ENCODE results near the gene TINCR. TPM values are rescaled to one million over a fixed set of nuclear protein-coding genes. Genes with fewer than 3 reads are reported as not detected.

Gene TINCR
- total RNA-seq, 1 donor from 2014 or later, result 3.9 TPM

DNA sequence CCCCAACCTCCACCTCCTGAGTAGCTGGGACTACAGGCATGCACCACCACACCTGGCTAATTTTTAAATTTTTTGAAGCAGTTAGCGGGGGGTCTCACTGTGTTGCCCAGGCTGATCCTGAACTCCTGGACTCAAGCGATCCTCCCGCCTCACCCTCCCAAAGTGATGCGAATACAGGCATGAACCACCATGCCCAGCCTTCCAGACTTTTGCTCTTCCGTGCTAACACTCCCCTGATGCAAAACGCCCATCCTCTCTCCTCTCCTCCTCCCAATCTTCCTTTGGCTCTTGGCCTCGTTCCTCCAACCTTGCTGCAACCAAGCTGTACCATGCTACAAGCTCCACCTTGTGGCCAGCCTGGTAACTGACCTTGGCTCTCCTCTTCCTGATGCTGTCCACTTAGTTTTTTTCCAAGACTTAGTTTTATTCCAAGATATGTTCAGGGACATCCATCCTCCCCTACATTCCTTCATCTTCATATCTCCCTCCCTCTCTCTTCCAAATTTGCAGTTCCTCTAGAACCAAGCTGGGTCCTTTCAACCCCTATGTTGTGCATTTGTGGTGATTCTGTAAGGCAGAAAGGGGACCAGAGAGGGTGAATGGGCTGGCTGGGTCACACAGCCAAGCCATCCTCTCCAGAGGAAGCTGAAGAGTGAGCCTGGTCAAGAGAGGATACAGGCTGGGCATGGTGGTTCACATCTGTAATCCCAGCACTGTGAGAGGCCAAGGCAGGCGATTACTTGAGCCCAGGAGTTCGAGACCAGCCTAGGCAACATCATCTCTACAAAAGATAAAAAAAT lies 32.8 kb downstream of the TINCR start:
- no peaks in the 10 kb centered on the region for H3K36me3 ChIP-seq
- peaks cover 12% of the 10 kb centered on the region for H3K9me3 ChIP-seq
- no peak overlapping the region for H3K27ac ChIP-seq
- no peaks in the 10 kb centered on the region for H3K4me1 ChIP-seq
- DNase-seq (no peak), ATAC-seq (no peak)
- TF ChIP-seq, protein P1, sequence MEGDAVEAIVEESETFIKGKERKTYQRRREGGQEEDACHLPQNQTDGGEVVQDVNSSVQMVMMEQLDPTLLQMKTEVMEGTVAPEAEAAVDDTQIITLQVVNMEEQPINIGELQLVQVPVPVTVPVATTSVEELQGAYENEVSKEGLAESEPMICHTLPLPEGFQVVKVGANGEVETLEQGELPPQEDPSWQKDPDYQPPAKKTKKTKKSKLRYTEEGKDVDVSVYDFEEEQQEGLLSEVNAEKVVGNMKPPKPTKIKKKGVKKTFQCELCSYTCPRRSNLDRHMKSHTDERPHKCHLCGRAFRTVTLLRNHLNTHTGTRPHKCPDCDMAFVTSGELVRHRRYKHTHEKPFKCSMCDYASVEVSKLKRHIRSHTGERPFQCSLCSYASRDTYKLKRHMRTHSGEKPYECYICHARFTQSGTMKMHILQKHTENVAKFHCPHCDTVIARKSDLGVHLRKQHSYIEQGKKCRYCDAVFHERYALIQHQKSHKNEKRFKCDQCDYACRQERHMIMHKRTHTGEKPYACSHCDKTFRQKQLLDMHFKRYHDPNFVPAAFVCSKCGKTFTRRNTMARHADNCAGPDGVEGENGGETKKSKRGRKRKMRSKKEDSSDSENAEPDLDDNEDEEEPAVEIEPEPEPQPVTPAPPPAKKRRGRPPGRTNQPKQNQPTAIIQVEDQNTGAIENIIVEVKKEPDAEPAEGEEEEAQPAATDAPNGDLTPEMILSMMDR (IDR thresholded peaks at IDR 0.05), result peak; percentile 19
- intact Hi-C loops (cut with DNase I), result no loop called here
- H3K4me3 ChIP-seq, result no peak overlapping the region
- peaks cover 31% of the 10 kb centered on the region for H3K27me3 ChIP-seq (ENCODE audit: low read depth)

DNA sequence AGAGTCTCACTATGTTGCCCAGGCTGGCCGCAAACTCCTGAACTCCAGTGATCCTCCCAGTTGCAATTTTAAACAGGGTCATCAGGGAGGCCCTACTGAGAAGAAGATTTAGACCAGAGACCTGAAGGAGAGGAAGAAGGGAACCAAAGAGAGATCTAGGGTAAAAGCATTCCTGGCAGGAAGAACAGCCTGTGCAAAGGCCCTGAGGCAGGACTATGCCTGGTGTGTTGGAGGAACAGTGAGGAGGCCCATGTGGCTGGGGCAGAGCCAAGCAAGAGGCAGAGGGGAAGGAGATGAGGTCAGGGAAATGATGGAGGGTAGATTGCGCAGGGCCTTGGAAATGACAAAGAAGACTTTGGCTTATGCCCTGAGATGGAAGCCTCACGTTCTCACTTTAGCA lies 34.5 kb downstream of the TINCR start:
- Histone ChIP-seq H3K9me3 (peaks cover 12% of the 10 kb centered on the region), H3K4me1 (no peaks in the 10 kb centered on the region), H3K27me3 (ENCODE audit: low read depth) (peaks cover 21% of the 10 kb centered on the region), H3K4me3 (no peak overlapping the region), H3K36me3 (no peaks in the 10 kb centered on the region), H3K27ac (no peak overlapping the region)
- ATAC-seq, result no peak
- TF ChIP-seq, protein P1 (IDR thresholded peaks at IDR 0.05), result no peak
- DNase-seq, result no peak
- intact Hi-C loops (cut with DNase I), result no loop called here

DNA sequence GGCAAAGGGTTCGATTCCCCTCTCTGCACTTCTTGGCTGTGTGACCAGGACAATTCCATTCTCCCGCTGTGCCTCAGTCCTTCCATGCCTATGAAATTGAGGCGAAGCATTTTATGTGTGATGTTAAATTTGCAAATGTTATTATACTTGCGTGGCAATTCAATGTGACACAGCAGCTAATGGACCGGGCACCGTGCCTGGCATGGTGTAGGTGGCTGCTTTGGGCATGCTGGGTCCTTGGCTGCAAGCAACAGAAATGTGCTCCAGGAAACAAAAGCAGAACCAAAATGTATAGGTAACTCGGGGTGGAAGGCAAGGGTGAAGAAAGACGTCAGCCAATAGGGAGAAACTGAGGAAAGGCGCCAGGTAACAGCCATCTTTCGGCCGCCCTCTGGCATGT lies 37.1 kb downstream of the TINCR start:
- H3K27ac ChIP-seq, result no peak overlapping the region
- no peak overlapping the region for H3K4me3 ChIP-seq
- ATAC-seq (no peak), DNase-seq (no peak)
- intact Hi-C loops (cut with DNase I), result no loop called here
- TF ChIP-seq, protein P1 (IDR thresholded peaks at IDR 0.05), result no peak
- peaks cover 12% of the 10 kb centered on the region for H3K27me3 ChIP-seq (ENCODE audit: low read depth)
- peaks cover 12% of the 10 kb centered on the region for H3K9me3 ChIP-seq
- H3K36me3 ChIP-seq, result no peaks in the 10 kb centered on the region
- H3K4me1 ChIP-seq, result no peaks in the 10 kb centered on the region

DNA sequence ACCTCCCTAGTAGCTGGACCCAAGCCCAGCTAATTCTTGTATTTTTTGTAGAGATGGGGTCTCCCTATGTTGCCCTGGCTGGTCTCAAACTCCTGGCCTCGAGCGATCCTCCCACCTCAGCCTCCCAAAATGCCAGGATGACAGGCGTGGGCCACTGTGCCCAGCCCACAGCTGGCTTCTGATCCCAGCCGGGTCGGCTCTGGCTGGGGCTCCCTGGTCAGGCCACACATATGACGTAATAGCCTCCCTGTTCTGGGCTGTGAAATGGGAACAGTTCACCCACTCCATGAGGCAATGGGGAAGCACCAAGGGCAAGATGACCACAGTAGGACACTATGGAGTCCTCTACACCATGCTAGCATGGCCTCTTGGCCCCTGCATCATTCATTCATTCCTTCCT lies 41.1 kb downstream of the TINCR start:
- Histone ChIP-seq H3K27ac (no peak overlapping the region), H3K36me3 (no peaks in the 10 kb centered on the region), H3K27me3 (ENCODE audit: low read depth) (peaks cover 10% of the 10 kb centered on the region), H3K4me1 (no peaks in the 10 kb centered on the region), H3K4me3 (no peak overlapping the region), H3K9me3 (no peaks in the 10 kb centered on the region)
- TF ChIP-seq, protein P1 (IDR thresholded peaks at IDR 0.05), result no peak
- no peak for ATAC-seq
- no peak for DNase-seq
- intact Hi-C loops (cut with DNase I), result no loop called here

DNA sequence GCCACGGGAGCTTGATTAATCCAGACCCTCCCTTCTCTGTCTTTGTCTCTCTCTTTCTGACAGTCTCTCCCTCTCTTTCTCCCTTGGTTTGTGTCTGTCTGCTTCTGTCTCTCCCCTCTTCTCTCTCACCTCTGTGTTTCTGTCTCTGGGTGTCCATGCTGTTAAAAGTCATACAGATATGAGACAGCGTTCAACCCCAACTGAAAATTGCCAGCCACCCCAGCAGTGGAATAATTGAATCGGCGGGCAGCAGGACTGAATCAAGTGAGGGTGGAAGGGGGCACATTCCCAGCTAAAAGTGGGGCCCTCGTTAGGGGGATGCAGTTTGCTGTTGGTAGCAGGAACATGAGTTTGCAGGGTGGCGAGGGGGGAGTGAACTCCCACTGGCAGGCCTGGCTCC lies 43.7 kb downstream of the TINCR start:
- intact Hi-C loops (cut with DNase I), result no loop called here
- Histone ChIP-seq H3K4me3 (no peak overlapping the region), H3K9me3 (no peaks in the 10 kb centered on the region), H3K4me1 (no peaks in the 10 kb centered on the region), H3K27ac (no peak overlapping the region), H3K36me3 (no peaks in the 10 kb centered on the region), H3K27me3 (ENCODE audit: low read depth) (peaks cover 13% of the 10 kb centered on the region)
- TF ChIP-seq, protein P1 (IDR thresholded peaks at IDR 0.05), result no peak
- no peak for DNase-seq
- no peak for ATAC-seq
